H1 (cell line): Measurements from ENCODE around the gene RPS6KA5. TPM values are rescaled to one million over a fixed set of nuclear protein-coding genes. Genes with fewer than 3 reads are reported as not detected.
A peak's percentile ranks its signal among the peaks of the same experiment; 100 is the strongest.

Source experiments
- CTCF ChIA-PET: fragments of 300-600 bp; sonication (Branson Sonifier 250); formaldehyde crosslinking; loops from one replicate; lab custom pipeline; 2021; ENCODE audit not compliant: partially characterized antibody; lab: Charles Lee
- POLR2A ChIA-PET: fragments of 300-600 bp; sonication (Branson Sonifier 250); formaldehyde crosslinking; loops from one replicate; lab custom pipeline; 2021; ENCODE audit warnings: inconsistent platforms; ENCODE audit not compliant: partially characterized antibody; lab: Charles Lee
- DNase-seq, 2 experiments: peaks; one replicate each; pipeline versions ENCODE4 v3.0.0 to v3.0.0-alpha.2; 2010 to 2022; ENCODE audit warnings: low spot score in 2 of 2, low read depth in 1 of 2, mixed read lengths in 1 of 2
- FAIRE-seq: peaks from 2 replicates; lab custom pipeline; 2011; peaks lifted over from hg19 to GRCh38; lab: Jason Lieb, UNC
- H2AFZ ChIP-seq: 2 replicates; pipeline ENCODE4 v1.8.1; 2012; ENCODE audit warnings: low read length, inconsistent platforms
- H2AK5ac ChIP-seq: 2 replicates; pipeline ENCODE4 v1.6.1; 2013; ENCODE audit warnings: low read depth, low read length
- H2BK120ac ChIP-seq: replicated peaks from 2 replicates; pipeline ENCODE3; 2013; ENCODE audit warnings: low read depth, low read length, inconsistent platforms
- H2BK12ac ChIP-seq: 2 replicates; pipeline ENCODE4 v1.6.1; 2013; ENCODE audit warnings: low read depth, low read length
- H2BK15ac ChIP-seq: 2 replicates; pipeline ENCODE4 v1.6.1; 2013; ENCODE audit warnings: low read length
- H2BK20ac ChIP-seq: 2 replicates; pipeline ENCODE4 v1.6.1; 2013; ENCODE audit warnings: low read length
- H2BK5ac ChIP-seq: 2 replicates; pipeline ENCODE4 v1.6.1; 2013; ENCODE audit warnings: low read depth, low read length
- H3K14ac ChIP-seq: 2 replicates; pipeline ENCODE4 v1.6.1; 2013; ENCODE audit warnings: inconsistent platforms; ENCODE audit not compliant: insufficient read length
- H3K18ac ChIP-seq: 2 replicates; pipeline ENCODE4 v1.6.1; 2013; ENCODE audit warnings: low read length; ENCODE audit errors: extremely low read depth
- H3K23ac ChIP-seq: 2 replicates; pipeline ENCODE4 v1.6.1; 2013; ENCODE audit warnings: inconsistent platforms; ENCODE audit not compliant: insufficient read length
- H3K23me2 ChIP-seq: 2 replicates; pipeline ENCODE4 v1.6.1; 2013; ENCODE audit warnings: low read depth, low read length
- H3K27ac ChIP-seq: 2 replicates; pipeline ENCODE4 v1.6.1; 2011; ENCODE audit warnings: low read depth, low read length, inconsistent platforms
- H3K27me3 ChIP-seq, 4 experiments: replicated peaks in 1 of 4; 1 replicate in 1 of 4; 2 replicates in 3 of 4; pipeline versions ENCODE4 v1.6.1 to v1.8.1; 2011 to 2013; ENCODE audit warnings: low read length in 3 of 4, mild to moderate bottlenecking in 3 of 4, inconsistent platforms in 2 of 4, mixed read lengths in 2 of 4, moderate library complexity in 1 of 4; ENCODE audit not compliant: control insufficient read depth in 3 of 4, insufficient read depth in 3 of 4; ENCODE audit errors: extremely low read depth in 1 of 4
- H3K36me3 ChIP-seq, 4 experiments: 2 replicates each; pipeline versions ENCODE4 v1.6.1 to v1.8.1; 2011 to 2013; ENCODE audit warnings: mild to moderate bottlenecking in 4 of 4, low read length in 3 of 4, moderate library complexity in 2 of 4, control low read depth in 1 of 4, inconsistent platforms in 1 of 4; ENCODE audit not compliant: insufficient read depth in 4 of 4, control insufficient read depth in 2 of 4
- H3K4ac ChIP-seq: replicated peaks from 2 replicates; pipeline ENCODE3; 2013; ENCODE audit warnings: low read length, low read depth, mixed read lengths, inconsistent platforms; ENCODE audit not compliant: insufficient read length
- H3K4me1 ChIP-seq, 4 experiments: replicated peaks in 1 of 4; 1 replicate in 1 of 4; 2 replicates in 3 of 4; pipeline versions ENCODE4 v1.6.1 to v1.8.1; 2011 to 2013; ENCODE audit warnings: low read length in 3 of 4, inconsistent platforms in 2 of 4, mixed read lengths in 1 of 4; ENCODE audit not compliant: insufficient read depth in 4 of 4, control insufficient read depth in 3 of 4
- H3K4me2 ChIP-seq, 2 experiments: 2 replicates each; pipeline versions ENCODE4 v1.6.1 to v1.8.1; 2011 to 2013; ENCODE audit warnings: low read depth in 2 of 2, low read length in 2 of 2, control low read depth in 1 of 2, inconsistent platforms in 1 of 2, mild to moderate bottlenecking in 1 of 2; ENCODE audit not compliant: insufficient read depth in 1 of 2
- H3K4me3 ChIP-seq, 4 experiments: fragments of 200-600, 300-600 bp in 1 of 4; sonication (generic), shearing (Covaris generic), sonication (Bioruptor Twin) in 1 of 4; 2 replicates each; pipeline versions ENCODE4 v1.5.1 to v1.8.1; 2011 to 2016; ENCODE audit warnings: low read length in 4 of 4, low read depth in 3 of 4, control low read depth in 2 of 4, inconsistent platforms in 2 of 4, mild to moderate bottlenecking in 2 of 4, mixed read lengths in 1 of 4, moderate library complexity in 1 of 4; ENCODE audit not compliant: insufficient read depth in 2 of 4; ENCODE audit errors: extremely low read depth in 1 of 4
- H3K56ac ChIP-seq: replicated peaks from 2 replicates; pipeline ENCODE3; 2013; ENCODE audit warnings: low read depth, mild to moderate bottlenecking, mixed read lengths, low read length, inconsistent platforms; ENCODE audit not compliant: insufficient read length
- H3K79me1 ChIP-seq: 2 replicates; pipeline ENCODE4 v1.6.1; 2013; ENCODE audit warnings: low read depth, low read length, control low read depth
- H3K79me2 ChIP-seq, 2 experiments: 2 replicates each; pipeline versions ENCODE4 v1.6.1 to v1.8.1; 2012 to 2013; ENCODE audit warnings: low read length in 2 of 2, mild to moderate bottlenecking in 2 of 2, inconsistent platforms in 1 of 2; ENCODE audit not compliant: insufficient read depth in 2 of 2, control insufficient read depth in 1 of 2
- H3K9ac ChIP-seq, 4 experiments: replicated peaks in 1 of 4; 1 replicate in 1 of 4; 2 replicates in 3 of 4; pipeline versions ENCODE4 v1.6.1 to v1.8.1; 2011 to 2013; ENCODE audit warnings: low read depth in 3 of 4, low read length in 3 of 4, control low read depth in 2 of 4, mild to moderate bottlenecking in 2 of 4, moderate library complexity in 2 of 4, inconsistent platforms in 1 of 4; ENCODE audit errors: extremely low read depth in 1 of 4
- H3K9me3 ChIP-seq, 2 experiments: 2 replicates each; pipeline versions ENCODE4 v1.6.1 to v1.8.1; 2012 to 2013; ENCODE audit warnings: mild to moderate bottlenecking in 2 of 2, moderate library complexity in 2 of 2, control low read depth in 1 of 2, inconsistent platforms in 1 of 2, low read depth in 1 of 2, low read length in 1 of 2, mixed read lengths in 1 of 2; ENCODE audit not compliant: insufficient read depth in 2 of 2
- H4K20me1 ChIP-seq, 2 experiments: replicated peaks in 1 of 2; 2 replicates each; pipeline versions ENCODE3 to v1.8.1; 2011 to 2013; ENCODE audit warnings: inconsistent platforms in 2 of 2, low read length in 2 of 2, mild to moderate bottlenecking in 1 of 2; ENCODE audit not compliant: insufficient read depth in 2 of 2, control insufficient read depth in 1 of 2
- H4K5ac ChIP-seq: 2 replicates; pipeline ENCODE4 v1.6.1; 2013; ENCODE audit warnings: low read length, low read depth, mixed read lengths, inconsistent platforms; ENCODE audit not compliant: insufficient read length
- H4K8ac ChIP-seq: 2 replicates; pipeline ENCODE4 v1.8.0; 2013; ENCODE audit warnings: mild to moderate bottlenecking, moderate library complexity, low read length, inconsistent platforms; ENCODE audit not compliant: insufficient read depth; ENCODE audit errors: extremely low read depth
- H4K91ac ChIP-seq: replicated peaks from 2 replicates; pipeline ENCODE3; 2013; ENCODE audit warnings: low read length, mixed read lengths, inconsistent platforms; ENCODE audit not compliant: insufficient read length
- ATF3 ChIP-seq: IDR thresholded peaks from 2 replicates; pipeline ENCODE4 v1.6.1; 2011; ENCODE audit warnings: low read depth, mild to moderate bottlenecking, low read length; ENCODE audit not compliant: insufficient read depth
- EZH2 ChIP-seq: fragments of 200-600 bp; sonication (generic); IDR thresholded peaks from 2 replicates; pipeline ENCODE4 v1.7.1; 2012; ENCODE audit warnings: low read depth, mild to moderate bottlenecking, moderate library complexity, low read length, inconsistent platforms; ENCODE audit not compliant: severe bottlenecking
- MAX ChIP-seq: IDR thresholded peaks from 2 replicates; pipeline ENCODE4 v1.6.1; 2012; ENCODE audit warnings: inconsistent platforms
- RXRA ChIP-seq: IDR thresholded peaks from 2 replicates; pipeline ENCODE4 v1.6.1; 2011; ENCODE audit warnings: low read depth, mild to moderate bottlenecking, low read length, moderate library complexity; ENCODE audit not compliant: insufficient read depth
- TEAD4 ChIP-seq: IDR thresholded peaks from 2 replicates; pipeline ENCODE4 v1.6.1; 2012; ENCODE audit warnings: low read depth, low read length, inconsistent platforms, mixed read lengths
- USF2 ChIP-seq: IDR thresholded peaks from 2 replicates; pipeline ENCODE4 v1.6.1; 2011; ENCODE audit warnings: low read length, improper control_type of control experiment
- WGBS, 2 experiments: shearing (Covaris generic) in 1 of 2; methylation state at CpG; one replicate each; pipeline versions ENCODE4 v1.1.6 to v1.1.7; 2013 to 2015; ENCODE audit warnings: low lambda C conversion rate in 2 of 2, mixed read lengths in 2 of 2, inconsistent platforms in 1 of 2, low coverage in 1 of 2, missing lambda C conversion rate in 1 of 2; ENCODE audit not compliant: insufficient replicate concordance in 2 of 2, insufficient coverage in 1 of 2, insufficient read length in 1 of 2; ENCODE audit errors: extremely low coverage in 1 of 2, missing lambda C conversion rate in 1 of 2; 5-methylcytosine and 5-hydroxymethylcytosine counted together
- polyA plus RNA-seq, 7 experiments: library from polyadenylated mRNA; depleted of rRNA in 3 of 7; stranded (reverse) in 5 of 7; unstranded in 2 of 7; fragments of >200 nt in 5 of 7; fragments of 200-250 nt in 2 of 7; gene quantifications; 1 replicate in 5 of 7; 2 replicates in 1 of 7; 4 replicates in 1 of 7; pipeline versions ENCODE4 v1.2.1 to v1.2.3, GENCODE V29; 2011 to 2013; ENCODE audit warnings: missing spikeins in 2 of 7, mixed read lengths in 2 of 7
- total RNA-seq: library from RNA; stranded (reverse); fragmentation: NEBNext Ultra II Directional; extraction: Animal tissue kit (Norgen Biotek cat#: 25700); gene quantifications from 2 replicates; pipeline ENCODE4 v1.2.1, GENCODE V29; 2021

RPS6KA5 gene
- total and polyA plus RNA-seq, 2 of the 8 experiments (the other 6 are each of a cell fraction or from before 2014, with no cell fraction given) = 0.85 to 3.1 TPM

- TF ChIP-seq ATF3 (no peak), USF2 (no peak), TEAD4 (no peak), EZH2 (no peak), RXRA (no peak), MAX (no peak)
- TF ChIP-seq, all 59 proteins: peak for 0
- no peaks in the 10 kb centered on the region for H3K23me2 ChIP-seq
- no peak overlapping the region for H3K4ac ChIP-seq
- H3K36me3 ChIP-seq = no peaks in the 10 kb centered on the region
- no peak overlapping the region for H2BK15ac ChIP-seq
- no peaks in the 10 kb centered on the region for H3K9me3 ChIP-seq
- H2BK20ac ChIP-seq = no peak overlapping the region
- H3K9ac ChIP-seq = no peak overlapping the region
- no peak overlapping the region for H4K5ac ChIP-seq
- no peaks in the 10 kb centered on the region for H4K20me1 ChIP-seq
- H2AFZ ChIP-seq = no peak overlapping the region
- POLR2A ChIA-PET = no interaction called here
- no peak overlapping the region for H3K14ac ChIP-seq
- no peaks in the 10 kb centered on the region for H3K27me3 ChIP-seq
- H2BK12ac ChIP-seq = no peak overlapping the region
- H2BK120ac ChIP-seq = no peak overlapping the region
- no peak overlapping the region for H4K91ac ChIP-seq
- no peak overlapping the region for H3K4me2 ChIP-seq
- no peaks in the 10 kb centered on the region for H3K79me1 ChIP-seq
- no peaks in the 10 kb centered on the region for H3K79me2 ChIP-seq
- no peak overlapping the region for H4K8ac ChIP-seq
- WGBS, 2 experiments = 88% methylated on average over 5 of the region's 5 CpGs; no CpG with 5 or more reads in 1 of the 2 experiments
- no peak overlapping the region for H3K23ac ChIP-seq
- no peak for FAIRE-seq
- no peak overlapping the region for H2BK5ac ChIP-seq
- no peak overlapping the region for H2AK5ac ChIP-seq
- DNase-seq = peak in 1 of 2 experiments; percentile 6
- peaks cover 0 to 2% (median 0%) of the 10 kb centered on the region in 4 experiments; a peak in 1 of 7 replicates for H3K4me1 ChIP-seq
- no peak overlapping the region for H3K27ac ChIP-seq
- H3K18ac ChIP-seq = no peak overlapping the region
- CTCF ChIA-PET = no interaction called here
- H3K4me3 ChIP-seq = no peak overlapping the region
- H3K56ac ChIP-seq = no peak overlapping the region
Observed at GRCh38 chr14:90851327-90852036, 209.0 kb downstream of the RPS6KA5 start.
